IMR-90 (cell line): ENCODE measurements around the gene PLAAT4. TPM values are rescaled to one million over a fixed set of nuclear protein-coding genes. Genes with fewer than 3 reads are reported as not detected.
A peak's percentile ranks its signal among the peaks of the same experiment; 100 is the strongest.

Experiments
- ATAC-seq: fragments of 200-7000 bp; cut with Tn5 transposase; 2 replicates; pipeline ENCODE4 v1.9.1; 2020; ENCODE audit warnings: low read depth, mild to moderate bottlenecking, moderate library complexity
- BruUV-seq: library from RNA; stranded (reverse); fragments of 400-500 nt; replicated peaks from 2 replicates; lab custom pipeline; 2021; lab: Mats Ljungman, UMichigan
- CTCF ChIA-PET: fragments of 300-600 bp; formaldehyde crosslinking; extraction: SDS; loops from one replicate; lab custom pipeline; 2021; ENCODE audit warnings: antibody characterized with exemption; lab: Yijun Ruan, JAX
- POLR2A ChIA-PET: fragments of 300-600 bp; sonication (Branson Sonifier 250); formaldehyde crosslinking; loops from one replicate; lab custom pipeline; 2022; ENCODE audit warnings: antibody characterized with exemption; ENCODE audit not compliant: unreplicated experiment; lab: Charles Lee
- DNase-seq: peaks from one replicate; pipeline ENCODE4 v3.0.0; 2013
- H2AFZ ChIP-seq: replicated peaks from 2 replicates; pipeline ENCODE3; 2013; ENCODE audit warnings: low read length, mild to moderate bottlenecking; ENCODE audit not compliant: poor library complexity
- H2AK5ac ChIP-seq: 2 replicates; pipeline ENCODE4 v1.6.1; 2013; ENCODE audit warnings: low read depth, low read length, inconsistent platforms
- H2AK9ac ChIP-seq: replicated peaks from 2 replicates; pipeline ENCODE3; 2013; ENCODE audit warnings: mild to moderate bottlenecking, low read depth, low read length, moderate library complexity; ENCODE audit not compliant: poor library complexity
- H2BK120ac ChIP-seq: 2 replicates; pipeline ENCODE4 v1.6.1; 2013; ENCODE audit warnings: low read depth, low read length, inconsistent platforms
- H2BK15ac ChIP-seq: 3 replicates; pipeline ENCODE4 v1.6.1; 2013; ENCODE audit warnings: low read depth, low read length, inconsistent platforms
- H2BK20ac ChIP-seq: 2 replicates; pipeline ENCODE4 v1.6.1; 2013; ENCODE audit warnings: low read depth, mild to moderate bottlenecking, inconsistent platforms, low read length, moderate library complexity
- H2BK5ac ChIP-seq: 2 replicates; pipeline ENCODE4 v1.6.1; 2013; ENCODE audit warnings: mild to moderate bottlenecking, low read depth, low read length, inconsistent platforms; ENCODE audit not compliant: poor library complexity, severe bottlenecking
- H3K14ac ChIP-seq: replicated peaks from 2 replicates; pipeline ENCODE4 v1.6.1; 2013; ENCODE audit warnings: low read depth, low read length, inconsistent platforms
- H3K18ac ChIP-seq: 2 replicates; pipeline ENCODE4 v1.6.1; 2013; ENCODE audit warnings: low read depth, low read length, control low read depth
- H3K23ac ChIP-seq: 2 replicates; pipeline ENCODE4 v1.6.1; 2013; ENCODE audit warnings: low read depth, low read length, inconsistent platforms
- H3K27ac ChIP-seq: 2 replicates; pipeline ENCODE4 v1.5.1; 2013; ENCODE audit warnings: mild to moderate bottlenecking, control low read depth, low read length; ENCODE audit not compliant: insufficient read depth
- H3K27me3 ChIP-seq: 2 replicates; pipeline ENCODE4 v1.6.1; 2013; ENCODE audit warnings: low read length; ENCODE audit not compliant: control insufficient read depth, insufficient read depth
- H3K36me3 ChIP-seq: 2 replicates; pipeline ENCODE4 v1.6.1; 2013; ENCODE audit warnings: low read length, mixed read lengths; ENCODE audit not compliant: control insufficient read depth, insufficient read depth
- H3K4ac ChIP-seq: 2 replicates; pipeline ENCODE4 v1.6.1; 2013; ENCODE audit warnings: low read depth, low read length, inconsistent platforms
- H3K4me1 ChIP-seq: 2 replicates; pipeline ENCODE4 v1.6.1; 2013; ENCODE audit warnings: low read length, mixed read lengths; ENCODE audit not compliant: control insufficient read depth, insufficient read depth
- H3K4me2 ChIP-seq: 2 replicates; pipeline ENCODE4 v1.6.1; 2013; ENCODE audit warnings: low read depth, mild to moderate bottlenecking, control low read depth, low read length, moderate library complexity
- H3K4me3 ChIP-seq: 2 replicates; pipeline ENCODE4 v1.5.1; 2013; ENCODE audit warnings: low read depth, mild to moderate bottlenecking, control low read depth, low read length, moderate library complexity; ENCODE audit not compliant: insufficient read depth
- H3K56ac ChIP-seq: 2 replicates; pipeline ENCODE4 v1.6.1; 2013; ENCODE audit warnings: low read length, inconsistent platforms; ENCODE audit not compliant: insufficient read depth; ENCODE audit errors: extremely low read depth
- H3K79me1 ChIP-seq, 2 experiments: 2 replicates each; pipeline ENCODE4 v1.6.1; 2013; ENCODE audit warnings: low read length in 2 of 2, inconsistent platforms in 1 of 2, low read depth in 1 of 2
- H3K9ac ChIP-seq: 2 replicates; pipeline ENCODE4 v1.6.1; 2013; ENCODE audit warnings: low read depth, low read length, control low read depth
- H3K9me1 ChIP-seq: 2 replicates; pipeline ENCODE4 v1.6.1; 2013; ENCODE audit warnings: low read length, inconsistent platforms; ENCODE audit not compliant: insufficient read depth
- H3K9me3 ChIP-seq: 2 replicates; pipeline ENCODE4 v1.6.1; 2013; ENCODE audit warnings: low read length; ENCODE audit not compliant: control insufficient read depth, insufficient read depth
- H4K20me1 ChIP-seq: 2 replicates; pipeline ENCODE4 v1.6.1; 2013; ENCODE audit warnings: low read length, inconsistent platforms; ENCODE audit not compliant: insufficient read depth
- H4K5ac ChIP-seq: 2 replicates; pipeline ENCODE4 v1.6.1; 2013; ENCODE audit warnings: mild to moderate bottlenecking, low read depth, low read length, control low read depth
- H4K8ac ChIP-seq, 2 experiments: 2 replicates each; pipeline ENCODE4 v1.6.1; 2013; ENCODE audit warnings: low read depth in 2 of 2, low read length in 2 of 2, control low read depth in 1 of 2, inconsistent platforms in 1 of 2
- H4K91ac ChIP-seq: 2 replicates; pipeline ENCODE4 v1.6.1; 2013; ENCODE audit warnings: low read depth, low read length, inconsistent platforms; ENCODE audit not compliant: insufficient read depth
- BHLHE40 ChIP-seq: fragments of 150-350 bp; IDR thresholded peaks from 2 replicates; pipeline ENCODE4 v1.6.1; 2016; ENCODE audit warnings: mild to moderate bottlenecking, low read depth, low read length
- CEBPB ChIP-seq: IDR thresholded peaks from 2 replicates; pipeline ENCODE4 v1.6.1; 2012; ENCODE audit warnings: low read depth, low read length, improper control_type of control experiment
- CHD1 ChIP-seq: IDR thresholded peaks from 2 replicates; pipeline ENCODE4 v1.6.1; 2012; ENCODE audit warnings: low read depth, low read length, improper control_type of control experiment
- CTCF ChIP-seq: conservative IDR thresholded peaks from 2 replicates; pipeline ENCODE4 v1.5.1; 2012; ENCODE audit warnings: mild to moderate bottlenecking, low read depth, low read length, improper control_type of control experiment
- FOS ChIP-seq: fragments of 150-350 bp; IDR thresholded peaks from 2 replicates; pipeline ENCODE4 v1.6.1; 2016; ENCODE audit warnings: low read depth, low read length
- MAFK ChIP-seq: IDR thresholded peaks from 2 replicates; pipeline ENCODE4 v1.6.1; 2012; ENCODE audit warnings: low read depth, low read length, improper control_type of control experiment
- MAZ ChIP-seq: IDR thresholded peaks from 2 replicates; pipeline ENCODE4 v1.6.1; 2012; ENCODE audit warnings: low read depth, mild to moderate bottlenecking, low read length, improper control_type of control experiment, moderate library complexity, borderline replicate concordance
- MXI1 ChIP-seq: IDR thresholded peaks from 2 replicates; pipeline ENCODE4 v1.6.1; 2012; ENCODE audit warnings: low read depth, mild to moderate bottlenecking, low read length, moderate library complexity, borderline replicate concordance
- NFE2L2 ChIP-seq: fragments of 150-350 bp; IDR thresholded peaks from 2 replicates; pipeline ENCODE4 v1.6.1; 2016; ENCODE audit warnings: low read depth, mild to moderate bottlenecking, low read length
- POLR2A ChIP-seq: IDR thresholded peaks from 2 replicates; pipeline ENCODE4 v1.6.1; 2012; ENCODE audit warnings: mild to moderate bottlenecking, low read depth, low read length
- RCOR1 ChIP-seq: IDR thresholded peaks from 2 replicates; pipeline ENCODE4 v1.6.1; 2012; ENCODE audit warnings: mild to moderate bottlenecking, low read length, improper control_type of control experiment; ENCODE audit not compliant: insufficient replicate concordance
- RFX5 ChIP-seq: IDR thresholded peaks from 2 replicates; pipeline ENCODE4 v1.8.0; 2012; ENCODE audit warnings: low read depth, mild to moderate bottlenecking, low read length, moderate library complexity
- SMC3 ChIP-seq: fragments of 150-350 bp; IDR thresholded peaks from 2 replicates; pipeline ENCODE4 v1.6.1; 2016; ENCODE audit warnings: low read depth, mild to moderate bottlenecking, antibody characterized with exemption, low read length, moderate library complexity
- WGBS, 2 experiments: methylation state at CpG; one replicate each; pipeline versions ENCODE4 v1.1.5 to v1.1.7; 2013; ENCODE audit warnings: missing lambda C conversion rate in 2 of 2; ENCODE audit not compliant: insufficient read length in 1 of 2; ENCODE audit errors: extremely low coverage in 2 of 2; 5-methylcytosine and 5-hydroxymethylcytosine counted together
- dilution Hi-C: fragments of 300-500 bp; cut with HindIII; formaldehyde crosslinking; loops from one replicate; pipeline ENCODE4 v1.14.3; 2018; ENCODE audit warnings: low sequenced_read_pairs; ENCODE audit not compliant: unreplicated experiment
- in situ Hi-C: fragments of 300-500 bp; cut with MboI; formaldehyde crosslinking; loops from 3 replicates; pipeline ENCODE4 v1.14.3; 2019; ENCODE audit warnings: low sequenced_read_pairs, inconsistent platforms, mixed read lengths
- intact Hi-C: fragments of 100-400 bp; cut with micrococcal nuclease; formaldehyde crosslinking; loops from 2 replicates; pipeline ENCODE4 v1.10.0; 2022
- polyA plus RNA-seq, 3 experiments: library from polyadenylated mRNA; depleted of rRNA; stranded (reverse); fragments of >200 nt; gene quantifications; 2 replicates each; pipeline ENCODE4 v1.2.3, GENCODE V29; 2012; ENCODE audit warnings: low replicate concordance in 1 of 3
- total RNA-seq: library from RNA; depleted of rRNA; stranded (reverse); fragments of >200 nt; gene quantifications from 2 replicates; pipeline ENCODE4 v1.2.3, GENCODE V29; 2012
- TF ChIP-seq, protein P1 (sequence below): fragments of 150-350 bp; IDR thresholded peaks from 2 replicates; pipeline ENCODE4 v1.6.1; 2017; ENCODE audit warnings: mild to moderate bottlenecking, antibody characterized with exemption, low read length, low read depth
- TF ChIP-seq, protein P2 (sequence below): fragments of 150-350 bp; IDR thresholded peaks from 2 replicates; pipeline ENCODE4 v1.6.1; 2016; ENCODE audit warnings: low read depth, mild to moderate bottlenecking, low read length, moderate library complexity, borderline replicate concordance

Gene PLAAT4
- total and polyA plus RNA-seq, 2 of the 4 experiments (the other 2 are of a cell fraction), result 0.17 to 0.18 TPM

- H4K20me1 ChIP-seq, result no peaks in the 10 kb centered on the region
- no peaks in the 10 kb centered on the region for H3K79me1 ChIP-seq
- no peaks in the 10 kb centered on the region; the same call in 1 of the 2 replicates for H3K9me1 ChIP-seq
- no peak within 1 kb of the TSS for H2BK120ac ChIP-seq
- DNase-seq (no peak), ATAC-seq (peak; percentile 27; the same call in 1 of the 2 replicates)
- dilution Hi-C loops (no loop called here), in situ Hi-C loops (loop anchor here (25.0 kb wide), 1 partner anchor 447 kb away; the partner anchor contains the start of gene NAA40), intact Hi-C loops (no loop called here)
- H3K4me1 ChIP-seq, result no peaks in the 10 kb centered on the region
- no peak within 1 kb of the TSS for H3K56ac ChIP-seq
- no peak within 1 kb of the TSS; the same call in 1 of the 2 replicates for H3K4me3 ChIP-seq
- H3K4me2 ChIP-seq, result peak within 1 kb of the TSS; percentile 38; the same call in 1 of the 2 replicates
- no peak within 1 kb of the TSS for H2AK5ac ChIP-seq
- no peak within 1 kb of the TSS for H3K9ac ChIP-seq
- H4K5ac ChIP-seq, result no peak within 1 kb of the TSS
- 4% methylated on average over 35 of the region's 60 CpGs; no CpG with 5 or more reads in 1 of the 2 experiments for WGBS, 2 experiments
- H4K8ac ChIP-seq, result no peak within 1 kb of the TSS
- no TSS peak for BruUV-seq
- no peak within 1 kb of the TSS for H3K27ac ChIP-seq
- H4K91ac ChIP-seq, result no peak within 1 kb of the TSS
- no peak within 1 kb of the TSS for H3K14ac ChIP-seq
- H2AK9ac ChIP-seq, result no peak within 1 kb of the TSS
- H3K9me3 ChIP-seq, result no peaks in the 10 kb centered on the region
- ChIA-PET CTCF (interaction anchor here (1.4 kb wide), 1 partner anchor 145 kb away, joined by 3 read pairs; no protein-coding TSS in a partner anchor), POLR2A (interaction anchor here (0.6 kb wide), 1 partner anchor 564 kb away, joined by 5 read pairs; no protein-coding TSS in a partner anchor)
- H3K23ac ChIP-seq, result no peak within 1 kb of the TSS
- H3K27me3 ChIP-seq, result peaks cover 39% of the 10 kb centered on the region
- no peaks in the 10 kb centered on the region for H3K36me3 ChIP-seq
- no peak within 1 kb of the TSS for H2BK20ac ChIP-seq
- H3K18ac ChIP-seq, result no peak within 1 kb of the TSS
- H2BK15ac ChIP-seq, result no peak within 1 kb of the TSS
- H2BK5ac ChIP-seq, result no peak within 1 kb of the TSS
- no peak within 1 kb of the TSS for H3K4ac ChIP-seq
- H2AFZ ChIP-seq, result peak within 1 kb of the TSS; percentile 63
- TF ChIP-seq BHLHE40 (no peak), CHD1 (no peak), MAZ (no peak), FOS (no peak), MXI1 (no peak), RCOR1 (no peak), POLR2A (no peak), RFX5 (no peak), CTCF (no peak), CEBPB (no peak), MAFK (no peak), NFE2L2 (no peak), SMC3 (no peak)
- TF ChIP-seq, protein P1, sequence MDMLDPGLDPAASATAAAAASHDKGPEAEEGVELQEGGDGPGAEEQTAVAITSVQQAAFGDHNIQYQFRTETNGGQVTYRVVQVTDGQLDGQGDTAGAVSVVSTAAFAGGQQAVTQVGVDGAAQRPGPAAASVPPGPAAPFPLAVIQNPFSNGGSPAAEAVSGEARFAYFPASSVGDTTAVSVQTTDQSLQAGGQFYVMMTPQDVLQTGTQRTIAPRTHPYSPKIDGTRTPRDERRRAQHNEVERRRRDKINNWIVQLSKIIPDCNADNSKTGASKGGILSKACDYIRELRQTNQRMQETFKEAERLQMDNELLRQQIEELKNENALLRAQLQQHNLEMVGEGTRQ, result no peak
- TF ChIP-seq, protein P2, sequence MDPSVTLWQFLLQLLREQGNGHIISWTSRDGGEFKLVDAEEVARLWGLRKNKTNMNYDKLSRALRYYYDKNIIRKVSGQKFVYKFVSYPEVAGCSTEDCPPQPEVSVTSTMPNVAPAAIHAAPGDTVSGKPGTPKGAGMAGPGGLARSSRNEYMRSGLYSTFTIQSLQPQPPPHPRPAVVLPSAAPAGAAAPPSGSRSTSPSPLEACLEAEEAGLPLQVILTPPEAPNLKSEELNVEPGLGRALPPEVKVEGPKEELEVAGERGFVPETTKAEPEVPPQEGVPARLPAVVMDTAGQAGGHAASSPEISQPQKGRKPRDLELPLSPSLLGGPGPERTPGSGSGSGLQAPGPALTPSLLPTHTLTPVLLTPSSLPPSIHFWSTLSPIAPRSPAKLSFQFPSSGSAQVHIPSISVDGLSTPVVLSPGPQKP, result no peak
Observed at GRCh38 chr11:63490551-63491239, 45.9 kb upstream of the PLAAT4 start, which contains the start of gene PLAAT5. Gene PLAAT5 (minus strand): TSS chr11:63491167. CDS start chr11:63491034, 133 bp downstream.
